Loucy (cell line): ENCODE measurements around the gene PKLR.

ENCODE experiments used
- EZH2phosphoT487 ChIP-seq: fragments of 200-600 bp; IDR thresholded peaks from 2 replicates; pipeline ENCODE4 v1.6.1; 2018; ENCODE audit warnings: antibody characterized with exemption, mild to moderate bottlenecking, moderate library complexity, borderline replicate concordance
- TF ChIP-seq, protein P1 (sequence below): fragments of 200-600 bp; sonication (generic); conservative IDR thresholded peaks from 2 replicates; pipeline ENCODE4 v1.5.1; 2014; ENCODE audit warnings: mild to moderate bottlenecking, antibody characterized with exemption, low read length

DNA sequence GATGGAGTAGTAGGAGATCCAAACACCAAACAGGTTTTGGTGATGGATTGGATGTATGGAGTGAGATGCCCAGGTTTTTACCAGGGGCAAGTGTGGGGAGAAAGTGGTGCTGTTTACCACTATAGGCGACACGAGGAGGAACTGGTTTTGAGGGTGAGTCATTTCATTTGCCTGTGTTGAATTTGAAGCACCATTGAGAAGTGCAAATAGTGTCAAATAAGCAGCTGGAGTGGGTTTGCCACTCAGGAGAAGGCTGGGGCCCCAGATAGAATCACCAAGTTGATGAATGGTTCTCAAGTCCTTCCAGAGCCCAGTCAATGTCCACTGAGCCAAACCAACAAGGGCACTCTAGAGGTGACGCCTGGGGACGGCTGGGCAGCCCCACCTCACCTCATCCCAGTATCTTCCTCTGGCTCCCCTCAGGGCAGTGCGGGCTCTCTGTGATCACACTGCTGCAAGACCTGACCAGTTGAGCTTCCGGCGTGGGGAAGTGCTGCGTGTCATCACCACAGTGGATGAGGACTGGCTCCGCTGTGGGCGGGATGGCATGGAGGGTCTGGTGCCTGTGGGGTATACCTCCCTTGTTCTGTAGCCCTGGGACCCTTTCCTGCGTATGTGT, 28.9 kb upstream of the PKLR start:
- TF ChIP-seq, protein P1, sequence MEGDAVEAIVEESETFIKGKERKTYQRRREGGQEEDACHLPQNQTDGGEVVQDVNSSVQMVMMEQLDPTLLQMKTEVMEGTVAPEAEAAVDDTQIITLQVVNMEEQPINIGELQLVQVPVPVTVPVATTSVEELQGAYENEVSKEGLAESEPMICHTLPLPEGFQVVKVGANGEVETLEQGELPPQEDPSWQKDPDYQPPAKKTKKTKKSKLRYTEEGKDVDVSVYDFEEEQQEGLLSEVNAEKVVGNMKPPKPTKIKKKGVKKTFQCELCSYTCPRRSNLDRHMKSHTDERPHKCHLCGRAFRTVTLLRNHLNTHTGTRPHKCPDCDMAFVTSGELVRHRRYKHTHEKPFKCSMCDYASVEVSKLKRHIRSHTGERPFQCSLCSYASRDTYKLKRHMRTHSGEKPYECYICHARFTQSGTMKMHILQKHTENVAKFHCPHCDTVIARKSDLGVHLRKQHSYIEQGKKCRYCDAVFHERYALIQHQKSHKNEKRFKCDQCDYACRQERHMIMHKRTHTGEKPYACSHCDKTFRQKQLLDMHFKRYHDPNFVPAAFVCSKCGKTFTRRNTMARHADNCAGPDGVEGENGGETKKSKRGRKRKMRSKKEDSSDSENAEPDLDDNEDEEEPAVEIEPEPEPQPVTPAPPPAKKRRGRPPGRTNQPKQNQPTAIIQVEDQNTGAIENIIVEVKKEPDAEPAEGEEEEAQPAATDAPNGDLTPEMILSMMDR = no peak
- TF ChIP-seq EZH2phosphoT487 = no peak
